SKM-1 treated with dmso at 0.1 percent for 144 hours (cell line): ENCODE measurements around the gene UNC5CL.
"Not testable (repeated sequence)": the region's sequence is repeated elsewhere in the genome, so short reads cannot be mapped to it uniquely, and the experiment has no call there.

Experiments
- DNase-seq: peaks from one replicate; lab custom pipeline; 2025; ENCODE audit not compliant: unreplicated experiment; lab: John Stamatoyannopoulos, UW

Gene UNC5CL

DNA sequence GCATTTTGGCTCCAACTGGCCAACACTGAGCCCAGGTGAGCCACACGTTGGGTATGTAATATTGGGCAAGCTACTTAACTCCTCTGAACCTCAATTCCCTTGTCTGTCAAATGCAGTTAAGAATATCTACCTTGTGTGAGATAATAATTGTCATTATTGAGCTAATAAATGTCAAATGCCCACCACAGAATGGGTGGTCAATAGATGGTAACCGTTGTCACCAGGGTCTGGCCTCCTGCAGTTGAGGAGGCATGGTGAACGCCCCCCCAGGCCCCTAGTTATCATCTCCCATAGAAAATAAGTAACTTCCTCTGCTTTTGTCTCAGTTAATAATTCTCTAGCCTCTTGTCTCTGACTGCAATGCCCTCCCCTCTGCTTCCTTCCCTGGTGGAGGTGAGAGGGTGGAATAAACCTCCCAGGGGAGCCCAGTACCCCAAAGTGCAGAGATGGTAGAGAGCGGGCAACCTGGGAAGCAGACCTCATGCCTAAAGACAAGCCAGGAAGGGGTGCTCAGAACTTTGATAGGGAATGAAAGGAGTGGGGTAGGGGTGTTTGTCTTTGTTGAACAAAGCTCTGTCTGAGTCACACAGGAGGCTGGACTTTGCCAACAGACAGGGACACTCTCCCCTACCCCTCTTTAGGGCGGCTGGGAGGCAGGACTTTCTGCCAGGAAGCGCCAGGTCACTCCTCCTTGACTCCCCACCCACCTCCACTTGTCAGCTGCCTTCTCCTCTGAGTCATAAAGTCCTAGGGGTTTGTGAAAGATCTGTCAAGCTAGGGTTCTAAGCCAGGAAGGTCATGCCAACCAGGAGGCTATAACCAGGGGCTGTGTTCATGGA, 1.3 kb upstream of the UNC5CL start:
- no peak for DNase-seq

DNA sequence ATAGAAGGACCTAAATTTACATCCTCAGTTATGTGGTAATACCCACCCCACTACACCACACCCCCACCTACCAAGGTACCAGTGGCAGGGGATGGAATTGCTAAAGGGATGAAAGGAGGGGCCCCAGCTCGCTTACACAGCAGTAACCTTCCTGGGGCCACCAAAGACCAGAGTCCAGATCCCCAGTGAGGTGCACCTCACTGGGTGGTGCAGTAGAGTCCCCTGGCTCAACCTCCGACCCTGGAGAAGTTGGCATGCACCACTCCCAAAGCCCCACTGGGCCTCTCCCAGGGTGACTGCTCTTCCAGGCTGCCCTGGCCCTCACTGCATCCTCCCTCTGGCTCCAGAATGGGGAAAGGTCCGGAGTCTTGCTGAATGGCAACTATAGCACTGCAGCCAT, 816 bp downstream of the UNC5CL start:
- DNase-seq: no peak

DNA sequence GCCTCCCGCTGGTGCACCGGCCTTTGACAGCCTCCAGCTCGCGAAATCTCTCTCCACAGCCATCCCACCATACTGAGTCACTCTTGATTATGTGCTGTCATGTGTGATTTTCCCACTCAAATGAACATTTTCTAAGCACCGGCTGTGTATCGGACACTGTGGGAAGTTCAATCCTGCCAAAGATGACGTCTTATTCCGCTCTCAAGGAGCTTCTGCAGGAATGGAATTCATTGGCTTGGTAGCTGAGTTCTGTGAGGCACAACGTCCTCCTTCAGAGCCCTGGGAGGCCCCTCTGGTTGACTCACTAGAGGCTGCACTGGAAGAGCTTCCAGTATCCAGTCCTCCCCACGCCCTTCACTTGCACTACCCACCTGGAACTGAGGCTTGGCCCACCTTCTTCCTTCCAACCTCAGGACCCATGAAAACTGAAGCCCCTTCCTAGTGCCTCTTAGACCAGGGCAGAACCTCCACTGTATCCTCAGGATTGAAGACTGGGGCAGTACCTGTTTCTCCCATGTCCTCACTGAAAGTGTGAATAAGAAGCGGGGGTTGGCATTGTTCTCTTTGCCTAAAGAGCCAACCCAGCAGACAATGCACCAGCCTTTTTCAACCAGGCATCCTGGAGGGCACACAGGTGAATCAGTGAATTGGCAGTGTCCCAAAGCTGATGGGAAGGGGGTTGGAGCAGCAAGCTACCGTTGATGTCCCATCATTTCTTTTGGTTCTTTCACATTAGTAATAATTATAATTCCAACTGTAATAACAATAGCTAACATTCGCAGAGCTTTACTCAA, 1.7 kb downstream of the UNC5CL start:
- DNase-seq: no peak

DNA sequence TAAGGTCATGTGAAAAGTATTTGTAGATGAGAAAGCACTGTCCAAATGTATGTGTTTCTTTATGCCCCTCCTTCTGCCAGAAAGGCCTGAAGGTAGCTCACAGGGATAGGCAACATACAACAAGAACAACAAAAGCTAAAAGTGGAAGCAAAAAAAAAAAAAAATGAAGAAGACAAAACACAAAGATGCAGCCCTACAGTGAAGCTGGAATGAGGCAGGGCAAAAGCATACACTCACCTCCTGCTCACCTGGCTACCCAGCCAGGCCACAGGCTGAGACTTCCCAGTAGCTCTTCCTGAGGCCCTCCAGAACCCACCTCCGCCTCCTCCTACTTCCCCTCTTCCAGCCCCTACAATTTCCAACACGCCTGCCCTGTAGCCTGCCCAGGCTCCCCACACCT, 2.4 kb downstream of the UNC5CL start:
- no peak for DNase-seq

DNA sequence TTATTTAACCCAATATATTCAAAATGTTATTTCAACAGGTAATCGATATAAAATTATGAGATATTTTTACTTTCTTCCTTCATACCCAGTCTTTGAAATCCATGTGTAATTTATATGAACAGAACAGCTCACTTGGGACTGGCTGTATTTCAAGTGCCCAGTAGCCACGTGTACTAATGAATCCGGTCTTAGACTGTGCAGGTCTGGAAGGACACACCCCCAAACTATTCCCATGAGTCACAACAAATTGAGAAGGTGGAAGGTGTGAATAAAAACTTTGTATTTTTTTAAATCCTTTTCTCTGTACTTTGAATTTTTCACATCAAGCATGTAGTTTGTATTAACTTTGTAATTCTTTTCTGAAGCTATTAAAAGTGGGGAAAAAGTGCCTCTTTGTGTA, 2.8 kb downstream of the UNC5CL start:
- no peak for DNase-seq

DNA sequence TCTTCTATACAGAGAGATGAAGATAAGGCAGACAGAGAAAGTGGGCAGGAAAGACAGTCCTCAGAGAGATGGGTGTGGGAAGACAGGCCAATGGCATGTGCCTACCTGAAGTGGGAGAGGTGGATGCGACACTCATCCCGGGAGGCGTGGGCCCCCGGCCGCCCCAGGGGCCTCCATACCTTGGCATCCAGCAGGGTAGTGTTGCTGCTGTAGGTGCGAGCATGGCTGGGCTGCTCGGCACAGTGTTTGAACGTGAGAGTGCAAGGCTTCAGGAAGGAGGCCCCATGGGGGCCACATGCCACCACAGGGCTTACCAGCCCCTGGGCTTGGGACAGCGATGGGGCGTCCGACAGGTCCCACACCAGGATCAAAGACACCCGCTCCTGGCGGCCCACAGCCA, 5.2 kb downstream of the UNC5CL start:
- DNase-seq: no peak

DNA sequence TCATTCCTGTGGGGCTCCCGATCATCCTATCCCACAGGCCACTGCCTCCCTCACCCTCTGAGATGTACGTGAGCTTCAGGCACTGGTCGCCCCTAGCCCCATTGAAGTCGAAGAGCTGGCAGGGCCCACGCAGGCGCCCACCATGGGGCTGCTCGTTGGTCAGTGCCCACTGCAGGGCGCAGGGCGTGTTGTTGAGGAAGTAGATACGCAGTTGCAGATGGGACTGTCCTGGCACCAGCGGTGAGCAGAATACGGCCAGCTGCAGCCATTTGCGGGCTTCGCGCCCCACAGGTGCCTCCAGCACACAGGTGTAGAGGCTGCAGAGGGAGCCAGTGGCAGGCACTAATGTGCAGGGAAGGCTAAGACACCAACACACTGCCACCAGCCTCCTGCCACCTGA, 6.2 kb downstream of the UNC5CL start:
- DNase-seq: no peak

DNA sequence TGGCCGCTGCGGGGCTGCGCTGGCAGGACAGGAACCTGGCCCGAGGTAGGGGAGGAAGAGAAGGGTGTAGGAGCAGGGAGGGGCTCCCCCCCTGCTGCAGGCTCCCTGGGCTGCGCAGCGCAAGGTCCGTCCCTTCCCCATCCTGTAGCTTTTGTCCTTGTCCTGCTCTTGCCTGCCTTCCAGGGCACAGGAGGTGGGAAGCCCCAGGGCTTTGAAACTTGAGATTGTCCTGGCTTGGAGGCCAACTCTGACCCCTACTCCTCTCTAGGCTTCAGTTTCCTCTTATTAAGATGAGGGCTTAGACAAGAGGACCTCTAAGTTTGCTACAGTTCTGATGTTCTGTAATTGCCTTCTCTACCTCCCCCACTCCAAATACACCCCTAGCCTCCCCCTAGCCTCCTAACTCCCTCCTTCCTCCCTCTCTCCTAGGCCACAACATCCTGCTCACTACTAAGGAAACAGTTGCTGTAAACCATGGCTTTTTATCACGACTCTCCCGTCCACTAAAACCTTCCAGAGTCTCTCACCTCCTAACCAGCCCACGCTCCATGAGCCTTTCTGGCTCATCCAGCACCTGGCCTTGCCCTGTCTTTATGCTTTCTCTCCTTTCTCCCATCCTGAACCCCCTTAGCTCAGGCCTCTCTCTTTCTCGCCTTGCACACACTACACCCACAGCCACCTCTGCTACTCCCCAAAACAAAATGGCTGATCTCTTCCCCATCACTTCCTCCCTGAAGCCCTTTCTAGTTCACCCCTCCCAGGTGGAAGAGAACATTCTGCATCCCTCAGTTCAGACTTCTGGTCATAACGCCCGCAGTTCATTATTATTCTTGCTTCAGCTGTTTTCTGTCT, 10.2 kb downstream of the UNC5CL start:
- no peak for DNase-seq

DNA sequence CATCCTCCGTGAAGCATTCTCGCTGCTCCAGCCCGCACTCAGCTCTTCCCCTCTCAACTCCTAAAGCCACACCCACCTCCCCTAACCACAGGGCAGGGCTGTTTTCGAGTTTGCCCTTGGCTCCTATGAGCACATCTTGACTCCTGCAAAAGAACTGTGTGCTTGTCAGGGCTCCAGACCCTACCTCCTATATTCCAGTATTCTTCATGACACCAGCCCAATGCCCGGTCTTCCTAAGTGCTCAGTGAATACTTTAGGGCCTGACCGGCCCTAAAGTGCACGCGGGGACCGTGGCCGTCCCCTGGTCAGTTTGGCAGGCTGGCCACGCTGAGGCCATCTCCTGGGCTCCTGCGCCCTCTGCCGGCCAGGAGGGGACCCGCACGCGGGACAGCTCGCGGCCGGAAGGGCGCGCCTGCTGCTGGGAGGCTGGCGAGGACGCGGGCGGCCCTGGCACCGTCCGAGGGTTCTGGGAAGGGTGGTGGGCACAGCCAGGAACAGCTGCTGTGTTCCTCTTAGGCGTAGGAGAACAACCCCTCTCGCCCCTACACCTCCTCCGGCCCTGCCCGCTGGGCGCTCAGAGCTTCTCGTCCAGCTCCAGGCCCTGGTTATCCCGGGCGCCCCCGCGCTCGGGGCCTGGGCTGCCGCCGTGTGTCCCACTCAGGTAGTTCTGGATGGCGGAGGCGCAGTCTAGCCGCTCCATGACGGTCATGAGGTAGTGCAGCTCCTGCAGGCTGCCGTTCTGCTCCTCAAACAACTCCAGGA, 11.0 kb downstream of the UNC5CL start:
- DNase-seq: peak; percentile 81

DNA sequence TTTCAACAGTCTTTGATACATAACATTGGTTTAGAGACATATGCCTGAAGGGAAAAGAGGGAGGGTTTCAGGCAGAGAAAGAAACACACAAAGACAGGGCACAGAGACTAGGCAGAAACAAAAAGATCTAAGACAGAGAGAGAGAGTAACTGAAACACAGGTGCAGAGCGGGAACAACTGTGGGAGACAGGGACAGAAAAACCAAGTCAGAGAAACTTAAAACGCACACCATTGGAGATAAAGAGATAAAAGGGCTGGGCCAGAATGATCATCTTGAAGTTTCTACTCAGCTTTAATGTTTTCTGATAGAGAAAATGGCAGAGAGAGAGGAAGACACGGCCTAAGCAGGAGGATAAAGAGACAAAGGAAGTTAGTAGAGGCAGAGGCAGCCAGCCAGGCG, 11.8 kb downstream of the UNC5CL start:
- DNase-seq: no peak

DNA sequence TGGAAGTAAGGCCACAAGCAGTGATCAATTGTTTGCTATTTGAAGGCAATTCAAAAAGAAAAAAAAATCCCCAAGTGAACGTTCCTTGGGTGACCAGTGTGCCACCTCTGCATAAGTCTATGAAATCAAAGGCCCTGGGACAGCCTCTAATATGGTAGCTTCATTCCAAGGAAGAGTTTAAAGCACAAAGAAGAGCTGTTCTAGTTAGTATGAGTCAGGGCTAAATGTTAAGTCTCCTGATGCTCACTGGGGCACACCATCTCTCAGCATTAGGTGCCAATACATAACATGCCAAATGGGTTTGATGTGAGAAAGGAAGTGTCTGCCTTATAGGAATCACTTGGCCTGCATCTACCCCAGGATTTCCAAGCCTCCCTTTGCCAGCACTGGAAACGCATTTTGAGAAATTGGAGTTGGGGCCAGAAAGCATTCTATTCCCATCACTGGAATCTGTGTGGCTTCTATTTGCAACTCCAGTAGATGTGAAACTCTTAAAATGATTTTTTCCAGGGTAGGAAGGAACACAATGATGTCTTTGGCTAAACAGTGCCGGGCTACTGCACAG, 13.0 kb downstream of the UNC5CL start:
- no peak for DNase-seq

DNA sequence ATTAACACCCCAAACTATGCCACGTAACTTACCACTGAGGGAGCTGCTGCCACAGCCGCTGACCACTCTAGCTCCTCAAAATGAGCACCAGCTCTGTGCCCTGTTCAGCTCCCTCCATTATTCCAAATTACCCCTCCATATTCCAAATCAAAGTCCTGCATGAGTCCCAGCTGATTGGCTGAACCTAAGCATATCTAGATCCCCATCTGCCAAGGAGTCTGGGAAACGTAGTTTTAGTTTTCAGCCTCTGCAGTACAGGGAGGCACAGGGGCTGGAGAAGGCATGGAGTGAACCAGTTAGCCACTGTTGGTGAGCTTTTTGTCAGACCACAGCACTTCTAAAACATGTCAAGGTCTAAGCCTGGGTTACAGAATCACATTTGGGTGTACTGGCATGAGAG, 15.9 kb downstream of the UNC5CL start:
- DNase-seq: no peak

DNA sequence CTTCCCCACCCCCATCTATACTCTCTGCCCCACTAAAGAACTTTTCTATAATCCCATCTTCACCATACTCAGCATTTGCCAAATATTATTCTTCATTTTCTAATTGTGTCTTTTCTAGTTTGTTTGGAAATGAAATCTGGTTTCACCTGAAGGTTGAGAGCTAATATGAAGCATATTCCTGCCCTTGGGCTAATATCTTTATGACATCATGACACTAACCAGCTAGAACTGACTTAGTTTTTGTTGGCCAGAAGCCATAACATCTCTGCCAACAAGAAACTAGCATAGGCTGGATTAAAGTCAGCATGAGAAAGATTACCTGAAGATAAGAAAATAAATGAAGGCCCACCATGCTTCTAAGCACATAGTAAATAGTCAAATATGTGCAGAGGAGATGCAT, 16.7 kb downstream of the UNC5CL start:
- no peak for DNase-seq

DNA sequence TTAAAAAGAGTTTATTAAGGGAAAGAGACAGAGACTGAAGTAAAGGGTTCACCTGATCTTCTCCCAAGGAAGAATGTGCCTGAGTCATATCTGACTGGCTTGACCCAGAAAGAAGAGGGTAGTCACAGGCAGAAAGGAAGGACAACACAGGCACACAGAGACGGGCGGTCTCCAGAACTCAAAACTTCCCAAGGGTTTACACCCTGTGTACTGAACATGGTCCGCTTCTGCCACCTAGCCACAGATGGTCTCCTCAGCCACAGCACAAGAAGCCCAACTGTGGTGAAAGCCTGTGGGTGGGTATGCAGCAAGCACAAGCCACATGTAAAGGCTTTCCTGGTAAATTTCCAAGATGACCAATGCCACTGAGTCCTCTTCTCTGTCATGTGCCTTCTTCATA, 17.2 kb downstream of the UNC5CL start:
- no peak for DNase-seq

DNA sequence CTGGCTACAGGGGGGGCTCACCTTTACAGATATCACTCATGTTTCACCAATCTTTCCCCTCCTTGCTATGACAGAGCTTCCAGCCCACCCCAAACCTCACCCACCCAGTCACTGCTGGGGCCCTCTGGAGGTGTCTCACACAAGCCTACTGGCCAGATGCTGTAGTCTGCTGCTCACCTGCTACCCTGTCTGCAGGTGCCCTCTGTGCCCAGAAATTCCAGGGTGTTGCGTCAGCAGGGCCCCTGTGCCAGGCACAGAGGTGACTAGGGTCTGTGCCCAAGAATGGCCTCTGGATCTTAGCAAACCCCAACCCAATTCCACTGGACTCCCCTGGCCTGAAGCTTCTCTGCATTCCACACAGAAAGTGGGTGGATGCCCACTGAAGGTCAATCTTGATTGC, 21.4 kb downstream of the UNC5CL start:
- no peak for DNase-seq

DNA sequence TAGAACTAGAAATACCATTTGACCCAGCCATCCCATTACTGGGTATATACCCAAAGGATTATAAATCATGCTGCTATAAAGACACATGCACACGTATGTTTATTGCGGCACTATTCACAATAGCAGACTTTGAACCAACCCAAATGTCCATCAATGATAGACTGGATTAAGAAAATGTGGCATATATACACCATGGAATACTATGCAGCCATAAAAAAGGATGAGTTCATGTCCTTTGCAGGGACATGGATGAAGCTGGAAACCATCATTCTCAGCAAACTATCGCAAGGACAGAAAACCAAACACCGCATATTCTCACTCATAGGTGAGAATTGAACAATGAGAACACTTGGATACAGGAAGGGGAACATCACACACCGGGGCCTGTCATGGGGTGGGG, 23.2 kb downstream of the UNC5CL start:
- not testable (repeated sequence) for DNase-seq

DNA sequence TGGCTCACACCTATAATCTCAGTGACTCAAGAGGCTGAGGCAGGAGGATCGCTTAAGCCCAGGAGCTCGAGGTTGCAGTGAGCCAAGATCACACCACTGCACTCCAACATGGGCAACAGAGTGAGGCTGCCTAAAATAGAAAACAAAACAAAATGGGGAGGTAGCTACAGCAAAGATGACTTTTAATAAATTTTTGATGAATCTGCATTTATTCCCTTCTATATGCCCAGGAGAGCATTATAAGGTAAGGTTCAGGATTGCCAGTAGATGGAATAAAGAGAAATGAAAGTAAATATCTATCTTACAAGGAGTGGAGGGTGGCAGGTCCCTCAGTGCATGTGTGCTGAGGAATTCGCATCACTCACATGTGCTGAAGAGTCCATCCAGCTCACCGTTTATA, 24.2 kb downstream of the UNC5CL start:
- no peak for DNase-seq

DNA sequence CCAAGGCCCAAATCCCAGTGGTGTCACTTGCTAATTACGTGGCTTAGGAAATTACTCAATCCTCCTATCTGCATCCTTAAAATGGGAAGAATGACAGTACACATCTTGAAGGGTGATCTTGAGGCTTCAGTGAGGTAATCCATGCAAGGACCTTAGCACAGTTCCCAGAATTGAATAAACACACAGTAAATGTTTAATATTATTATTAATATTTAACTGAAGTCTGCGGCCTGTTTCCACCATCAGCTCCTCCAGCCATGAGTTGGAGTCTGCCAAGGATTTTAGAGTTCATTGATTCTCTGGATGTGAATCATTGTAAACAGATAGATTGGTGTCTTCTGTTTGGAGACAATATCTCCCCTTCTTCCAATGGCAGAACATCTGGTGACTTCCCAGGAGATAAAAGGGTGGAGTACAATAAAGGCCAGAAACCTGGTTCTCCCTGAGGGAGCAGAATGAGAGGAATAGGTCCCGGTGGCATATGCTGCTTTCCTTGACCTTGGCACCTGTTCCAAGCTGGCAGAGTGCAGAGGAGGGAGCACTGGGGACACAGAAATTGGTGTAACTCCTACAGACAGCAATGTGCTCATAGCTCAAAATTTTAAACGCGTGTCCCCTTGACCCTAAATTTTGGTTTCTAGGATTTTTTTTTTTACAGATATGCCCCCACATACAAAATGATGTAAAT, 25.4 kb downstream of the UNC5CL start:
- DNase-seq: no peak

DNA sequence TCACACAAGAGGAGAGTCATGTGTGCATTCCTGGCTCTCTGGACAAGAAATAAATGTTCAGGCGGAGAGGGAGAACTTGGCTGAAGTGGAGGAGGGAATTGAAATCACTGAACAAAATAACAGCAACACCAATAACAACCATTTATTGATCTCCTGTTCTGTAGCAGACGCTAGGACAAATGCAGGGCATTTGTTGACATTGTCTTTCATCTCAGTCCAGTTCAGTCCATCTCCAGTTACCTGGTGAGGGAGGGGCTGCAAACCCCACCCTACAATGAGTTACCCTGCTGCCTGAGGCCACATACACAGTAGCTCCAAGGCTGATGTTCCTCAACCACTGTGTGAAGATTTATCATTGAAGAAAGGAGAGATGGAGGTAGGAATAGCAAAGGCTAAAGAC, 27.3 kb downstream of the UNC5CL start:
- no peak for DNase-seq

DNA sequence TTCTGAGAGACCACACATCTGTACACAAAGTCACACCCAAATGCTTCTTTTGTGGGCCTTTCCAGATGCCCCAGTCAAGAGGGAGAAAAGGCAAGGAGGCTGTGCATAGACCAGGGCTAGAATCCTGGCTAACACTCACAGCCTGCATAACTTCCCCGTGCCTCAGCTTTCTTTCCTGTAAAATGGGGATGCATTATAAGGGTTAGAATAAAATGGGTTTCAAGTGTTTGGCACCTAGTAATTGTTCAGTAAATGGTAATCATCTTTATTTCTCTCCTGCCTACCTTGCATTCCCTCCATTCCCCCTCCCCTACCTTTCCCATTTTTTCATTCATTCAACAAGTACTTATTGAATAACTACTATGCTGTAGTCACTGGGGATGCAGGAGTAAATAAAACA, 29.4 kb downstream of the UNC5CL start:
- no peak for DNase-seq
